Activated CD4-positive, CD25-positive, alpha-beta regulatory T cell (primary cell): ENCODE measurements around the gene M1AP.
A peak's percentile ranks its signal among the peaks of the same experiment; 100 is the strongest.

ENCODE experiments used
- DNase-seq, 4 experiments: peaks; one replicate each; lab custom pipeline; 2025; lab: John Stamatoyannopoulos, UW

M1AP gene

DNA sequence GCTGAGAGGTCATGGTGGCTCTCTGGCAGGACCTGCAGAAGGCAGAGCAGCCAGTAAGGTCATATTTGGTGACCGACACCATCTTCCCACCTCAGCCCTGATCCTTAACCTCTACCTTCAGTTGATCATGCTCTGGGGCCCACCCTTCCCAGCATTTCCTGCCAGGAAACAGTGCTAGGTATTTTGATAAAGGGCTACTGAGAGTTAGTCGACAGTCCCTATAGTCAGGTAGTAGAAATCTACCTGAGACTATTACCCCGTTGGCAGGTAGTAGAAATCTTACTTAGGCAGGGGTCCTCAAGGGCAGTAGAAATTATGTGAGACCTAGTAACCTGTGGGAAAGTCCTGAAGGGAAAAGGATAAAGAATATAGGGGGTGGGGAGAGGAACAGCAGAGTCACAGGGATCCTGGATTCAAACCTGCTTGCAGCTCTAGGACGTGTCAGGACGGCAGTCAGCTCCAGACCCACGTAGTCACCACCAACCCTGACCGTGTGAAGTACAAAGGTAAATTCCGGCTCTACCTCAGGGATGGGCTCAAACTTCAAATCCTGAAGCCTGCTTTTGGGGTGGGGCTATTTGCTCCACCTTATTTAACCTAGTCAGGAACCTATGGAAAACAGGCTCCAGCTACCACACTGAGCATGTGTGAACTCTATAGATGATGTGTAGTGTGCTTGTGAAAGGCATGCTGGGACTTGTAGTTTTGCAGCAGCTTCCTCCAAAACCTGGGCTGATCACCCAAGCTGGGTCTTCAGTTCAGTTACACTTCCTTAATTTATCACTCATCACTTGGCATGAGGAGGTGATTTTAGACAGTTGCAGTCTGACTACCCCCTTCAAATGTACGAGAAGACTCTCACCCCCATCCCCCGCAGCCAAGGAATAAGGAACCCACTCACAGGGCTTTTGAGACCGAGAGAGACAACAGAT is 122.1 kb downstream of the M1AP start, which contains the start of gene DQX1:
Gene DQX1 (minus strand): TSS at position 515 of the 932 bp plus-strand sequence. CDS start 502 bp downstream, at position 13.
- no peak for DNase-seq

DNA sequence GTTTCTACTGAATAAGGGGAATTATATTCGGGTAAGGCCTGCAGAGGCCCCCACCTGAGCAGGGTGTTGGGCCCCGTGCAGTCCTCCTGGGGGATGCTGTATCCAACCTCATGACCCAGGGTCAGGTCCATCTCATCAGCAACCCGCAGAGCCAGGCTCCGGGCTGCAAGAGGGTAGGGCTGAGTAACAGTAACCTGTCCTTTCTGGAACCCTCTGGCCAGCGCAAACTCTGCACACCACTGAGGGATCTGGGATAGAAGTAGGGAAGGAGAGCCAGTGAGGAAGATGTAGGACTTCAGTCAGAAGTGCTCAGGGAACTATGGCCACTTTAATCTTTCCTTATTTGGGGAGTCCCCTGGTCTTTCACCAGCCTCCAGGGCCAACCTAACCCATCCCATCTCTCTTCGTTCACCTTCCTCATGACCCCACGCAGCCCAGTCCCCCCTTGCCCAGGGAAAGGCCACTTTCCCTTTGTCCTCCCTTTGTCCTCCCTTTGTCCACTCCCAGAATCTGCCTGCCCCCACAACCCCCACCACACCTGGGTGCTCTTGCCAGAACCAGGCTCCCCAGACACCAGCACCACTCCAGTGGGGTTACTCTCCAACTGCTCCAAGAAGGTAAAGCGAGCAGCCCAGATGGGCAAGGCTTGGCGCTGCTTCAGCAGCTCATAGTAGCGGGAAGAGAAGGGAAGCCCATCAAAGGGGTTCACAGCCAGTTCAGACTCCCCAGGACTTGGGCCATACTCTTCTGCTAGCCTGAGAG is 123.0 kb downstream of the M1AP start:
- DNase-seq: no peak

DNA sequence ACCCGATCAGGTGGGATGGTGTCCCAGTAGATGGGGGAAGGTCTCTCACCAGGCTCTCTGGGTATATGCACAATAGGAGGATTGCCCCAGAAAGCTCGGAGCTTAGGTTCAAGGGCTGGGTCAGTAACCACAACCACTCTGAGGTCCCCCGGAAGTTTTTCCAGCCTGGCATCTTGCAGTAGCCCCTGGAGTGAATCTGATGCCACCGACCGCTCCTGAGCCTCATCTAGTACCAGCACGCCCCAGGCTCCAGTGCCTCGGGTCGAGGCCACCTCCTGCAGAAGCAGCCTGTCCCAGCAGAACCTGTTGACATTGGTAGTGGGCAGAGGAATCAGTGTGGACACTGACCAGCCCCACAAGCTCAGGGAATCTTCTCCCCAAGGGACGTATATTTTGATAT is 124.1 kb downstream of the M1AP start:
- no peak for DNase-seq

DNA sequence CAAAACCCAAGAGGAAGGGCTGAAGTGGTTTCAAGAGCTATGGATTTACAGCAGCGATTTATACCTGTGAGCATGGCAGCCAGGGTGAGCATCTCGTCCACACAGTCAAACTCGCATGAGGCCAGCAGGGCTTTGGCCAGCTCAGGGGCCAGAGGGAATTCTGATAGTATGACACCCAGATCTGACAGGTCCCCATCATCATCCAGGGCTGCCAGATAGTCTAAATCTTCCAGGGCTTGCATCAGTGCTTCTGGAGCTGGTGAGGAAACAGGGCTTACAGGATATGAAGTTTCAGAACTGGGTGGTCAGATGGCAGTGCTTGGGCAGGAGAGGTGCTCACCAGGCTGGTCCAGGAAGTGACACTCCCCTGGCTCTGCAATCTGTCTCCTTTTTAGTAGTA is 125.6 kb downstream of the M1AP start:
- no peak for DNase-seq

DNA sequence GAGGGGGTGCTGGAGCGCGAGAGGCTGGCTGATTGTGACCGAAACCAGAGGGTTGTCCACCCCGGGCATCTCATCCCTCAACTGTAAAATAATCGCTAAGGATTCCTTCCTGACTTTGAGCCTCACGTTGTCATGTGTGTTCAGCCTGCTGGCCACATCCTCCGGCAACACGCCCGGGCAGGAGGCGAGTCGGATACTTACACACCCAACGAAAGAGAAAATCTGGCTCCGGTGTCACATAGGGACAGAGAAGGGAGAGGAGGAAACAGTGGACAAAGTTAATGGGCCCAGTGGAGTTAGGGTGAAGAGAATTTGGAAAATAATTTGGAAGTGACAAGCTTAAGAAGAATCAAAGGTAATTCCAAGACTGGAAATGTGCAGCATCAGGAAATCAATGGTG is 131.5 kb downstream of the M1AP start:
- no peak for DNase-seq

DNA sequence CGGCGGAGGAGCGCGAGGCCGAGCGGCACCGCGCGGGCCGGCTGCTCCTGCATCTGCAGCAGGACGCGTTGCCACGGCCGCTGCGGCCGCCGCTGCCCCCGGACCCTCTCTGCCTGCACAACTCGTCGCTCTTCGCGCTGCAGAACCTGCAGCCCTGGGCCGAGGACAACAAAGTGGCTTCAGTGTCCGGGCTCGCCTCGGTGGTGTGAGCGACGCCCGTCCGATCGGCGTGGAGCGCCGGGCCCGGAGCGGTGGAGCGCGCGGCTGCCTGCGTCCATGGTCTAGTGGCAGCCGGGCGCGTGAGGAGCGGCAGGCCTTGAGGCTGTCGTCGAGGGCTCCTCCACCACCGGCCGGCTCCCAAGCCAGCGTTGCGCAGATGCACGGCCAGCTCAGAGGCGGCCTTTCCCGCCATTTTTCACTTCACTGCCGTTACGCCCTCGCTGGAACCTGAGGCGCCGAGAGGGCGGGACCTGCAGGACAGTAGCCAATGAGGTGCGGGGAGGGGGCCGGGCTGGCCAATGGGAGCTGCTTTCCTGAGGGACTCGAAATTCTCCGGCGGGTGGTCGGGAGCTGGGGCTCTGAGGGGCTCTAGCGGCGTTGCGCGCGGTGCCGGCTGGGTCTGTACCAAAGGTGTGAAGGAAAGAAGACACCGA is 132.0 kb downstream of the M1AP start:
- DNase-seq: peak; percentile 30 to 62 (median 42)

DNA sequence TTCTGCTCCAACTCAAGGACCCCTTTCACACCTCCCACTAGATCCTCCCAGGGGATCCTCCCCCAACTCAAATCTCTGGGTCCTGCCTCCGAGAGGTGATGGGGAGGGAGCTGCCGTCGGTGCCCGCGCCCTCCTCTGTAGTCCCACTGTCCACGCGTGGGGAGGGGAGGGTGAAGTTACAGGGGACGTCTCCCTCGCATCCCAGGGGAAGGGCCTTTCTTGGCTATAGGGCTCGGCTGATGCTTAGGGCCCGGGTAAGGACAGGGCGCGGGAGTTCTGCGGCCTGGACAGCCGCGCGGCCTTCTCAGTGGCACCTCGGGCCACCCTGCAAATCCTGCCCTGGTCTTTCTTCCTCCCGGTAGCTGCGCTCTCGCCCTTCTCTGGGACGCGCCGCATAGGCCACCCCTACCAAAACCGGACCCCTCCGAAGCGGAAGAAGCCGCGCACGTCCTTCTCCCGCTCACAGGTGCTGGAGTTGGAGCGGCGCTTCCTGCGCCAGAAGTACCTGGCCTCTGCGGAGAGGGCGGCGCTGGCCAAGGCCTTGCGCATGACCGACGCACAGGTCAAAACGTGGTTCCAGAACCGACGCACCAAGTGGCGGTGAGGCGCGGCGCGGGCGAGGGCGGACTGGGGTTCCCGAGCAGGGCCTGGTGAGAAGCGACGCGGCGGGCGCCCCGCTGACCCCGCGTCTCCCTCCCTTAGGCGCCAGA is 132.7 kb downstream of the M1AP start:
- DNase-seq: no peak

DNA sequence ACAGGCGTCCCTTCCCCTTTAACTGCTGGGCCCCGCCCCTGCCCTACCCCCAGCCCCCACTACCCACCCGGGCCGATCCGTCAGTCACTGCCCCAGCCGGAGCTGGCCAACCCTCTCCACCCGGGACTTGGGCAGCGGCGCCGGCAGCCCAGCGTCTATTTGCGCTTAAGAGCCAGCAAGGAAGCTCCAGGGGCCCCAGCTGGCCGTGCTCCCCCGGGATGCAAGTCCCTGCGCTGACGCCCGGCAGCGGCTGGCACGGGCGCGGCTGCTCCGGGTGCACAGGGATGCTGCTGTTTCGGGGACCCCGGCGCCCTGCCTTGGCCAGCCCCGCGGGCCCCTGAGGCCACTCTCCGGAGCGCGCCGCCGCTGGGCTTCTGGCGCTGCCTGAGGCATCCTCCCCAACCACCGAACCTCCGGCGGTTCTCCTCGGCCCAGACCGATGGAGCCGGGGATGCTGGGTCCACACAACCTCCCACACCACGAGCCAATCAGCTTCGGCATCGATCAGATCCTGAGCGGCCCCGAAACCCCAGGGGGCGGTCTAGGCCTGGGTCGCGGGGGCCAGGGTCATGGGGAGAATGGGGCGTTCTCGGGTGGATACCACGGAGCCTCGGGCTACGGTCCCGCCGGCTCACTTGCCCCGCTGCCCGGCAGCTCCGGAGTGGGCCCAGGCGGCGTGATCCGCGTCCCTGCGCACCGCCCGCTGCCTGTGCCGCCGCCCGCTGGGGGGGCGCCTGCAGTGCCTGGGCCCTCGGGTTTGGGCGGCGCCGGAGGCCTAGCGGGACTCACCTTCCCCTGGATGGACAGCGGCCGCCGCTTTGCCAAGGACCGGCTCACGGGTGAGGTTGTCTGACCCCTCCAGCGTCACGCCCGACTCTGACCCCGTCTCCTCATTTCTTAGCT is 133.5 kb downstream of the M1AP start, which contains the start of gene TLX2:
Gene TLX2 (plus strand): TSS at position 83 of the 903 bp plus-strand sequence. CDS start 357 bp downstream, at position 440.
- no peak for DNase-seq

DNA sequence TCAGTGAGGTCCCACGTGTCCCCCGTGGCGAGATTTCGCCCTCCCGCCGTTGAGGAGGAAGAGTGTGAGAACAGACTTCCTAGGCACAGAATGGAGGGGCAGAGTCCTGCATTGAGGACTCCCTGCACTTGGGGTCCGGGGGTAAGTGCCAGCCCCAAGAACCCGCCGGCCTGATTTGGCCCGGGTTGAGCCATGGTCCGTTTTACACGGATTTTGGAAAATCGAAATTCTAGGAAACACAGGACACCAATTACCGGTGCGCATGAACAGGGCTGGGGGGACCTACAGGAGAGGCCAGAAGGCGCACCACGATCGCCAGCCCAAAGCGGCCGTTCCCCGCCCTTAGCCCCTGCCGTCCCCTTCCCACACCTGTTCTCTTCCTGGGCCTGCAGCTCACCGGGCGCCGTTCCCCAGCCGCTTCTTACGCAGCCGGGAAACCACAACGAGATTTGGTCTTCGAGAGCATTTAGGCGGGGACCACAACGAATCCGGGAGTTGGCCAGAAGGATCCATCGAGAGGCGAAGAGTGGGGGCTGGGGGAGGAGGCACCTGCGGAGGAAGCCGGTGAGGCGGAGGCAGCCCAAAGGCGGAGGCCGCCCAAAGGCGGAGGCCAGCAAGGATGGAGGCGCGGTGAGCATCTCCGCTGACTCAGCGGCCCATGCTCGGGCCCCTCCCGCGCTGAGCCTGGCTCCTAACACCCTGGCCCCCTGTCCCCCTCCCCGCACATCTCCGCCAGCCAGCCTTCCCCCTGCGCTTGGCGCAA is 134.3 kb downstream of the M1AP start:
- no peak for DNase-seq

DNA sequence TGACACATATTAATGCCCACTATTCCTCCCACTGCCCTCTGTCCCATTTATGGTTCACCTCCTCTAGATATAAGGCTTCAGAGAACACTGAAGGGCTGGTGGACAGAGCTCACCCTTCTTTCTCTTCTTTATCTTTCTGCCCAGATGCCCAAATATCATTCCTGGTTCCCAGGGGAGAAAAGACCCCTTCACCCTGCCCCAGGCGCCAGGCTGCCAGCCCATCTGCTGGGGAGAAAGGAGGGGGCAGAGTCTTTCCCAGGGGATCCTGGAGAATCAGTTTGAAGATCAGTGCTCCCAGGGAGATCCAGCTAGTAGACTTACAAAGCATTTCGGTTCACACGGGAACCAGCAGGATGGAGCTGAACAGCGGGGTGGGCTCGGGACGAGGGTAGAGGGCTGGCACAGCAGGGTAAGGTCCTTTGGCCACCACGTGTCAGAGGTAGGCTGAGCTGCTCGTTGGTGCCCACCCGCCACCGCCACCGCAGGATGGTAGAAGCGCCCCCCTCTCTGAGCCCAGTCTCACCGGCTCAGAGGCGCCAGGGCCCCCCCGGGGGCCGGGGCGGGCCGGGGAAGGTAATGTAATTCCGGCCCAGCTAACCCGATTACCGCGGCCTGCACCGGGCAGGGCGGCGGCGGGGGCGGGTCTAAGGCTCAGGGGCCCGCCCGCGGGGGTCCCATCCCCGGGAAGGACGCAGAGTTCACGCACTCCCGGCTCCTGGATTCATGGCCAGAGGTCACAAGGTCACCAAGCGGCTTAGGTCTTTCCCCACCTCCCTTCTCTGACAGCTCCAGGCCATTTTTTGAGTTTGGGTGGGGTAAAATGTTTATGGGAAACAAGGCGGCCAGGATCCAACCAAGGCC is 135.2 kb downstream of the M1AP start:
- DNase-seq: no peak

DNA sequence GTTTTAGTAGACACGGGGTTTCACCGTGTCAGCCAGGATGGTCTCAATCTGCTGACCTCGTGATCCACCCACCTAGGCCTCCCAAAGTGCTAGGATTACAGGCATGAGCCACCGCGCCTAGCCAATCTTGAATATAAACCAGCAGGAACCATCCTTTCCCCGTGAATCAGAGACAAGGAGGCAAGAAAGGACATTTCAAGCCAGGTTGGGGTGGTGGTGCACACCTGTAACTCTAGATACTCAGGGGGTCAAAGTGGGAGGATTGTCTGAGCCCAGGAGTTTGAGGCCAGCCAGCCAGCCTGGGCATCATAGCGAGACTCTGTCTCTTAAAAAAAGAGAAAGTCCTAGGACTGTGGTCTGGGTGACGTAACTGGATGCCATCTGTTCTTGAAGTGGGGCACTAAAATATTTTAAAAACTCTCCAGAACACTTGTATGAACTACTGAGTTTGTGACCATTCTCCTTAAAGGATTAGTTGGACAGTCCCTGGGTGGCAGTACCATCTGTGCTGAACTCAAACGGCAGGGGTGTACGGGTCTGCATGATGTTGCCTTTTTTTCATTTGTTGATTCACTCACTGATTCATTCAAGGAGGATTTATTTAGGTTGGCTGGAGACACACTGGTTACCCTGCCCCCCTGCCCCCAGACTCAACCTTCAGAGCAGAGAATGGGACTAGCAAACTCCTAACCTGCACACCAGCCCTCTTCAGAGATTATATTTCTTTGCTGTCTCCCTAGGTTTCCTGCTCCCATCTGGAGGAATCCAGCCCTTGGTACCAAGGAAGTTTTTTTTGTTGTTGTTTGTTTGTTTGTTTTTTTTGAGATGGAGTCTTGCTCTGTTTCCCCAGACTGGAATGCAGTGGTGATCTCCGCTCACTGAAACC is 136.8 kb downstream of the M1AP start:
- no peak for DNase-seq

DNA sequence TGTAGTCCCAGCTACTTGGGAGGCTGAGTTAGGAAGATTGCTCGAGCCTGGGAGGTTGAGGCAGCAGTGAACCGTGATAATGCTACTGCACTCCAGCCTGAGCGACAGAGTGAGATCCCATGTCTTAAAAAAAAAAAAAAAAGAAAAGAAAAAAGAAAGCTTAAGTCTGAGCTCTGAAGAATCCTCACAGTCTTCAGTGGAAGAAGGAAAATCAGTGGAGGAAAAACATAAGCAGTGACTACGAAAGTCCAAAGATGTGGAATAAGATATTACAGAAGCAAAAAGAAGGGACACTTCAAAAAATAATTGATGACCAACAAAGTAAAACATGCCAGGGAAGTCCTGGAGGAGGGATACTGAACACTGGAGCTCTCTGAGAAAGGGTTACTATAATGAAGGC is 137.9 kb downstream of the M1AP start:
- DNase-seq: no peak

DNA sequence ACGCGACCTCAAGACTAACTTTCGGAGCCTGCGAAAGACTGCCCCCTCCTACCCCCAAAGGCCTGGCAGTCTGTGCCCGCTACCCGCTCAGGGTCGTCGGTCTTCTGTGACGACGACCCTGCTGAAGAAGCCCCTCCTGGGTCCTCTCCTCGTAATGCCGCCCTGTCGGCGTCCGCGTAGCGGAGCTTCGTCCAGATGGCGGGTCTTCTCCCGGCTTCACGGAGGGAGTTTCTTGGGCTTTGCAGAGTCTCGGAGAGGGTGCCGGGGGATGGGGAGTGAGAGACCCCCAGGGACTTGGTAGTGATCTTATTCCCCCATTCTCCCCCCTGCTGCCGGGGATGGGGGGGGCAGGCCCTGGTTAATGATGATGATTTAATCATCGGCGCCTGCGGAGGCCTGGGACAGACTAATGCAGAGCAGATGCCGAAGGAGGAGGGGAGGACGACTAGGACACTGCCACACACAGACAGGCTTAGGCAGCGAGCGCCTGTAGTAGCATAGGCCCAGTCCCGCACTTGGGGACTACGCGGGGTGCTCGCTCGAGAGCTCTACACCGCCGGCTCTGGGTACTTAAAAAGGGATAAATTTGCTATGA is 140.1 kb downstream of the M1AP start:
- DNase-seq: peak in 1 of 4 experiments; percentile 10
